Hepatic stellate cell (primary cell): Measurements from ENCODE around the gene BLOC1S3.

Experiments used
- DNase-seq: peaks from one replicate; pipeline ENCODE4 v3.0.0; 2011; ENCODE audit warnings: low spot score

BLOC1S3 gene

DNA sequence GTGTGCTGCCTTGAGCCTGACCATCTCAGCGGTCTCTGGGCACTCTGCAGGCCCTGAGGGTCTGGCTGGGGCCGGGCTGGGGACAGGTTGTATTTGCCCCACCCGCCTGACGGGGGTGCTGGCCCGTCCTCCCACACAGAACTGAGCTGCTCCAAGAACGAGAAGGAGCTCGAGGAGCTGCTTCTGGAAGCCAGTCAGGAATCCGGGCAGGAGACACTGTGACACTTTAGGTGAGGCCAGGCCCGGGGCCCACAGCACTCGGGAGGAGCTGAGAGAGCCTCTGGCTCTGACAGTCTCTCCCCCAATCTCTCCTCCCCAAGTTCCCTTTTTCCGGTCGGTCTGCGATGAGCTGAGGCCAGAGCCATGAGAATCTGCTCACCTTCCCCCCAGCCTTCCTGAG, 32.3 kb upstream of the BLOC1S3 start:
- no peak for DNase-seq

DNA sequence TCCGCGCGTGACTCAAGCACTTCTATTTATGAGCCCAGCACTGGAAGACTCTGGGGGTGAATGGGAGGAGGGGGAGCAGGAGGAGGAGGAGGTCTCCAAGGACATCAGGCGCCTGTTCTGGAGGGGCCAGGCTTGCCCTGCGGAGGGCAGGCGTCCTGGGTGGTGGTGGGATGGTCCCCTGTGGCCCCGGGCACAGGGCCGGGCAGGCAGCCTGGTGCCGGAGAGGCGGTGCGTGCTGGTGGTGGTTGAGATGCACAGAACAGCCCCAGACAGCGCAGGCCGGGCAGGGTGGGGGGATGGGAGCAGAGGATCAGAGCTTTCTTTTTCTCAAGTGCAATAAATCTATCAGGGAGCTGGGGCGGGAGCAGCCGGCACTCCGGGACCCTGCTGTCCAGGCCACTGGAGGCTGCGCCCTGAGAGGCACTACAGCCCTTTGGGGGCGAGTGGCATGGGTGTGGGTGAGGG, 31.8 kb upstream of the BLOC1S3 start:
- no peak for DNase-seq

DNA sequence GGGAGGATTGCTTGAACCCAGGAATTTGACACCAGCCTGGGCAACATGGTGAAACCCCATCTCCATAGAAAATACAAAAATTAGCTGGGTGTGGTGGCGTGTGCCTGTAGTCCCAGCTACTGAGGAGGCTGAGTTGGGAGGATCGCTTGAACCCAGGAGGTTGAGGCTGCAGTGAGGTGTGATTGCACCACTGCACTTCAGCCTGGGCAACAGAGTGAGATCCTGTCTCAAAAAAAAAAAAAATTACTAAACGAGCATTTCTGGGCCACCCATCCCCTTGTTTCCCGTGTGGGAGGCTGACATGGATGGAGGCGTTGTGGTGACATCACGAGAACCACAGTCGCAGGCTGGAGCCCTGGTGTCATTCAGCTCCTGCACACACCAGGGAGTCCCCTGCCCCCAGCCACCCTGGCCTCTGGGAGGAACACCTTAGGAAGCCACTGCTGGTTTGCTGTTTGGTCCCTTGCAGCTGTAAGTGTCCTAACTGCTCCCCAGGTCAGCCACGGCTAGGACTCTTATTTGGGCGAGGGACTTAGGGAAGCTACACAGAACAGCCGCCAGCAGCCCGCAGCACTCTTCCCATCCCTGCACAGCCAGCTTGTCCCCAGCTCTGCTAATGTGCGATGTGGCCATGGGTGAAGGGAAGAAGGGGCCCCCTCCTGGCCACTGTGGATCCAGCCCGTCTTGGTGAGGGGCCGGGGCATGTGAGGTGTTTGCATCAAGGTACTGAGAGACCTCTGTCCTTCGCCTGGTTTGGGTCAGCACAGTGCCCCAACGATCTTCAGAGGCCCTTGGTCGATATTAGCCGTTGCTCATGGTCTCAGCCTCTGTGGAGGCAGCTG, 30.5 kb upstream of the BLOC1S3 start:
- DNase-seq, result no peak

DNA sequence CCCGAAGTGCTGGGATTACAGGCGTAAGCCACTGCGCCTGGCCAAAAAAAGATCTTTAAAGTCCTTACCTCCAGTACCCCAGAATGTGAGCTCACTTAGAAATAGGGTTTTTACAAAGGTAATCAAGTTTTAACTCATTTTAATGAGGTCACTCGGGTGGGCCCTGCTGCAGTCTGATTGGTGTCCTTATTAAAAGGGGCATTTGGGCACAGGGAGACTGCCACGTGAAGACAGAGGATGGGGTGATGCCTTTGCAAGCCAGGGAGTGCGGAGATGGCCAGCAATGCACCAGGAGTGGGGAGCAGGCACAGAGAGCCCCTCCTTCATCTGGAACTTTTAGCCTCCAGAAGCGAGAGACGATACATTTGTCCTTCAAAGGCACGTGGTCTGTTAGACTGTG, 29.5 kb upstream of the BLOC1S3 start:
- DNase-seq, result no peak

DNA sequence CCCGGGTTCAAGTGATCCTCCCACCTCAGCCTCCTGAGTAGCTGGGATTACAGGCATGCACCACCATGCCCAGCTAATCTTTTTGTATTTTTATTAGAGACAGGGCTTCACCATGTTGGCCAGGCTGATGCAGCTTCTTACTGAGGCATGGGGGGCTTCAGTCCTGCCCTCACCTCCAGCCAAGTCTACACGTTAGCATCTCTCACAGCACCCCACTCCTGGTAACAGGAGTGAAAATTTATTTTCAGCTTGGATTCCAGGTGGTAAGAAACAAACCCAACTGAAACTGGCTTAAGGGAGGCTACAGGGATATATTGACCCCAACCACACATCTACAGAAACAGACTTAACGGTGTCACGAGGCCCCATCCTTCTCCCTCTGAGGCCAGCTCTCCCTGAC, 28.4 kb upstream of the BLOC1S3 start:
- DNase-seq, result no peak

DNA sequence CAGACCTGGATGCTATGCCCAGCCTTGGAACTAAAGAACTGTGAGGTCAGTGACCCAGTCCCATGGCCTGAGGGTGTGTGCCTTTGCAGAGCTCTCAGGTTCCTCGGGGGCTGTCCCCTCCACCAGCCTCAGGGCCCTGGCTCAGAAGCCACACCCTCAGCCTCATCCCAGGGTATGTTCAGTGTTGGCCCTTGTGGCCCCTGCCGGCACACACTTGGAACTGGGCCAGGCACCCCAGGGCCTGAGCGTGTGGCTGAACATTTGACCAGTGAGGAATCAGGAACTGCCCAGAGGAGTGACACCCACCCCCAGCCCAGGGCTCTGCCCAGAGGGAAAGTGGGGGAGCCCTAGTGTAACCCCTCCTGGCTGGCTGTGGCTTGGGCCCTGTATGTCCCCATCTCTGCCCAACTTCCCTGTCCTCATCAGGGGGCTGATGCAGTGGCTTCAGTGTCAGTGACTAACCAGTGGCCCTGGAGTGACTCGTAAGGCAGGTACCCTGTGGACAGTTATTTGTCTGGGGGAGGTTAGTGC, 27.8 kb upstream of the BLOC1S3 start:
- DNase-seq, result no peak

DNA sequence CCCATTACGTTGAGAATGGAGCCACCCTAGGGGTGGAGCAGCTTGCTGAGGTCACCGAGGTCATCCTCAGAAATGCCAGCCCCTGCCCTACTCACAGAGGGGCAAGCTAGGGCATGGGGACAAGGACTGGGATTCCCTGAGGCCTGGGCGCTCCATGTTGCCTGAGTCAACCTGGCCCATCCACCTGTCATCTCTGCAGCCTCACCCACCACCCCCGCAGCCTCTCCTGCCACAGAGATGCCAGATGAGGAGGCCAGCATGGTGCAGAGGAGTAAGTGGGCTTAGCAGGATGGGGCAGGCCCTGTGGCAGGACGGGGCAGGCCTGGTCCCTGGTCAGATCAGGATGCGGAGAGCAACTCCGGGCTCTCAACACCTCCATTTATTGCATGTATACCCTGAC, 27.3 kb upstream of the BLOC1S3 start:
- DNase-seq, result no peak

DNA sequence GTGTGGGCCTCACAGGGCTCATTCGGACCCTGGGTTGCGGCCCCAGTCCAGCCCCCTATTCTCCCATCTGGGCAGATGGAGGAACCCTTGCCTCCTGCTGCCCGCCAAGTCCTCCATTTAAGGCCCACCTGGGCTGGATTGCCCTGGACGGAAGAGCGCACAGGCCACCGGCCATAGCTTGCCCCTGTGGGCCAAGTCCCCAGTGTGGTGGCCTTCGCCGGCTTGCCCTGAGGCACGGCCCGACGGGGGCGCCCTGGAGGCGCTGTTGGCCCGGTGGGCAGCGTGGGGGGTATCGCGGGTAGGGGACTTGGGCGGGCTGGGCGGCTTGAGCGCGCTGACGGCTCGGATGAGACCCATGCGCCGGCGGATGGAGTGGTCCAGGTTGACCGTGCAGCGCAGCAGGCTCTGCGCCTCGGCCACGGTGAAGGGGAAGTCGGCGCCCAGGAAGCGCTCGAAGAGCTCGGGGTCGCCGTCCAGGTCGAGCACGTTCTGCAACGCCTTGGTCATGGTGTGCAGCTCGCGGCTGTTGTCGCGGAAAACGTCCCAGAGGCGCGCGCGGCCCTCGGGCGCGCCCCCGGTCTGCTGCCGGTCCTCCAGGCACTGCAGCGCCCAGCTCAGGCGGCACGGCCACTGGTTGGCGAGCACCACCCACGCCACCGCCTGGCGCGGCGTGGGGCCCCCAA, 26.6 kb upstream of the BLOC1S3 start:
- no peak for DNase-seq

DNA sequence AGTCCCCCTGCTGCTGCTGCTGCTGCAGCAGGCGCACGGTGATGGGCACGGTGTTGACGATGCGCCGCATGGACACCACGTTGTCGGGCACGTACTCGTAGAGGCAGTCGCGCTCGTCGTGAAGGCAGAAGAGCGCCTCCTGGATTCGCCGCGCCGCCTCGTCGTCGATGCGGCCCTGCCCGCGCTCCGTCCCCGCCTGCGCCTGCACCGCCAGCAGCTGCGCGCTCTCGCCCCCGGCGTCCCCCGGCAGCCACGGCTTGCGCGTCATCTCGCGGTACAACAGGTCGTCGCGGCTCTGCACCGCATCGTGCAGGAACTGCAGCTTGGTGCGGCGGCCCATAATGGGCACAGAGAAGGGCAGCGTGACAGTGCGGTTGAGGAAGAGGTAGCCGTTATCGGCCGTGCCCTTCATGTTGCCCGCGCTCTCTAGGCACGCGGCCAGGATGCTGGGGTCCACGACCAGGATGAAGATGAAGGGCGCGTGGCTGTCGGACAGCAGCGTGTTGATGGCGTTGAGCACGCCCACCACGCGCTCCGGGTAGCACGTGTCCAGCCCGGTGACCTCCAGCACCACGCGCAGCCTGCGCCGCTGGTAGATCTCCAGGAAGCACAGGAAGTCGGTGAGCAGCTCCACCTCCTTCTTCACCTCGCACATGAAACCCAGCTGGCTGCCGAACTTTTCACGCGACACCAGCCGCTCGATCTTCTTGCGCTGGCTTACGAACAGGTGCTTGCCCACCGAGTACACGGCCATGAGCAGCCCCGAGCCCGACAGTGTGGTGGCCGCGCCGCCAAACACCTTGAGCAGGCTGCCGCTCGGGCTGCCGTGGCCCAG, 25.9 kb upstream of the BLOC1S3 start:
- DNase-seq, result no peak

DNA sequence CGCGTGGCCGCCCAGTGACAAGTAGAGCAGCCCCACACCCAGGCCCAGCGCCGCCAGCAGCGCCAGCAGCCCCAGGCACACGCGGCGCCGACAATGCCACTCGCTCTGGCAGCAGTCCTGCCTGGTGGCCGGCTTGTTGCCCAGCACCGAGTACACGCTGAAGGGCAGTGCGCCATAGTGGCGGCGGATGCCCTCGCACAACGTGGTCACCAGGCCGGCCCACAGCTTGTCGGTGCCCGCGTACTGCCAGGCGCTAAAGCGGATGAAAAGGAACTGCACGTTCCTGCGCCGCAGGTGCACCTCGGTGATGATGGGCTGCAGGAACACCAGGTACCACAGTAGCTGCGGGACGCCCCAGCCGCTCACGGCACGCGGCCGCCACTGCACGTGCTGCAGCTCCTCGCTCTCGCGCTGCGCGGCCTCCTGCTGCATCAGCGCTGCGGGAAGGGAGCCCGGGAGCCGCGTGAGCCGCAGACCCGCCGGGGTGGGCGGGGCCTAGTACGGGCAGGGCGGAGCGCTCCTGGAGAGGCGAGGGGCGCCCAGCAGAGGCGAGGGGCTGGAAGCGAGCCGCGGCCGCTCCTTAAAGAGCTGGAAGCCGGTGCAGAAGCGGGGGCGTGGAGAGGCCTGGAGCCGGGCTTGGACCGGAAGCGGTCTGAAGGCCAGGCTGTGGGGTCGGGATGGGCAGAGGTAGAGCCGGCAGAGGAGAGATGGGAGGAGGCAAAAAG, 25.1 kb upstream of the BLOC1S3 start:
- peak; percentile 58 for DNase-seq

DNA sequence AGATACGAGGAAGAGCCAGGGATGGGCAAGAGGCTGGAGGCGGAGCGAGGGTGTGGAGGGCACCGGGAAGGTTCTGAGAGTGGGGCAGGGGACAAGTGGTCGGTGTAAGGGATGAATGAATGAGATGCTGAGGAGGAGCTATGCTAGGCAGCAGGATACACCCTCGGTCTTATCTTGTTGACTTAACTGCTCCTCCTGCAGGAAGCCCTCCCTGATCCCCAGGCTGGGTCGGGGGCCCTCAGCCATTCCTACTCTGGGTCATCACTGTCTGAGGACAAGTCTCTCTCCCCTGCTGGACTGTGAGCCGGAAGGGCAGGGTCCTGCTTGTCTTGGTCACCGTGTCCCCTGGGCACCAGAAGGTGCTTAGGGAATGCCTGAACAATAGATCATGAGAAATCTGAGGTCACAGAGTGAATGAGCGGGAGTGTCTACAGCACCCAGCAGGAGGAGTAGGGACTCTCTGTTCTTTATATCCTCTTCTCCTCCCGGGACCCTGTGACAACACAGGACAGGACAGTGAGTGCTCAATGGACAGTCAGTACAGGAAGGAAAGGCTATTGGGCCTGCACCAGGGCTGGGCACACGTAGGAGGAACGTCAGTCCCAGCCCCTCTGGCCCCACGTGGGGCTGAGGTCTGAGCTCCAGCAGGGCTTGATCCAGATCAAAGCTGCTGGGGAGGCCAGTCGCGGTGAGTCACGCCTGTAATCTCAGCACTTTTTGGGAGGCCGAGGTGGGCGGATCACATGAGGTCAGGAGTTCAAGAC, 24.3 kb upstream of the BLOC1S3 start:
- DNase-seq, result peak; percentile 77

DNA sequence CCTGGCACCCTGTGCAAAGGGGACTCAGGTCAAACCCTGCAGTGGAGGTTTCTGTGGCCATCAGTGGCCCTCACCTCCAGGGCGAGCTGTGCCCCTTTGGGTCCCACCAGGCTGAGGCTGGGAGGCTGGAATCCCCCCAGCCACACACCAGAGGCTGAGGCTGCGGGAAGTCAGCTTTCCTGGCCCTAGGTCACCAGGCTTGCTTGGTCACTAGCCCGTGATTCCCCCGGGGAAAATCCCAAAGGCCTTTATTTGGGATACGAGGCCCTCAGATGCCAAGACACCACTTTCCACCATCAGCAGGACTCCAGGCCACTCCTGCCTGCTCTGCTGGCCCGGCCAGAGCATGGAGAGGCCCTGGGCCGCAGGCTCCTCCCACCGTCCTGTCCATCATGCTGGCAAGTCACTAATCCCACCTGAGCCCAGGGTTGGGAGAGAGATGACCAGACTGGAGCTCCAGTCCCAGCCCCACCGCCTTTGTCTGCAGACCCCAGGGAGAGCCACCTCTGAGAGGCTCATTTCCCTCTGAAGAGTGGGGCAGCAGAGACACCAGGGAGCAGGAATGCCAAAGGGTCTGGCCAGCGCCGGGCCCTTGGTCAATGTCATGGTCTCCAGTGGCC, 22.5 kb upstream of the BLOC1S3 start:
- DNase-seq, result no peak

DNA sequence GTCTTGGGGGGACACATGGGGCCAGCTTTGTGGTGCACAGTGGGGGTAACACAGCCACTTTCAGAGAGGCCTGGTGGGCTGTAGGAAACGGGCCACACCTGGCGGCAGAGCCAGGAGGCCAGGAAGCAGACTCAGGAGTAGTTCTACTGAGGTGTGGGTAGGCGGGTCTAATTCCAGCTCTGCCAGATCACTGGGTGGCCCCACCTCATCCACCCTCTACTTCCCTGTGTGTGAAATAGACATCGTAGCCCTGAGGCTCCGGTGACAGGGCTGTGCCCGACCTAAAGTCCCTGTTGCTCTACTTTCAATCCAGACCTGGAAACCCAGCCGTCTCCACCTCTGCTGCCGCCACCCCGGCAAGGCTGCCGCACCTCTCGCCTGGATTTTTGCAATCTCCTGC, 21.8 kb upstream of the BLOC1S3 start:
- DNase-seq, result no peak

DNA sequence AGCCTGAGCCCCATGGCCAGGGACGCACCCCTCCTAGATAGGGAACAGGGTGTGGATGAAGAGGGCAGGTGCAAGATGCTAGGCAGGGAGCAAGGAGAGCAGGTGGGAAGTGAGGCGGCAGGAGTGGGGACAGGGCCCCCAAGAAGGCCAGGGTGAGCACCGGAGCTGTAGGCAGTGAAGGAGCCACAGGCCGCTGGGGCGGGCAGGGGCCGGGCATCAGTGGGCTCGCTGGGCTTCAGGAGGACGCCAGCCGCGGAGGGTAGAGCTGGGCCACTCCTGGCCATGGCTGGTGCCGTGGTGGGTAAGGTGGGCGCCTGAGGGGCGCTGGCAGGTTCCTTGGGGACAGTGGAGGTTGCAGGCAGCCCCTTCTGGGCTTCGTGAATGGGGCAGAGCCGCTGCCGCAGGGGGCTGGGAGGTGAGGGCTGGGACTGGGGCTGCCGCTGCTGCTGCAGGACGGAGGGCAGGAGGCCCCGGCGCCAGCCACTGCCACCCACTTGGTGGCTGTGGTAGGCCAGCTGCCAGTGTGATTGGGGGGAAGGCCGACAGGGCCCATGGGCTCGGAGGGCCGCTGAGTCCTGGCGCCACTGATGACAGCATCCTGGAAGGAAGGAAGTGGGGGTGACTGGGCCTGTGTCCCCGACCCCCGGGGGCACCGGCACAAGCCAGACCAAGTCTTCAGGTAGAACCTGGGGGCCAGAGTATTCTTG, 19.9 kb upstream of the BLOC1S3 start:
- no peak for DNase-seq

DNA sequence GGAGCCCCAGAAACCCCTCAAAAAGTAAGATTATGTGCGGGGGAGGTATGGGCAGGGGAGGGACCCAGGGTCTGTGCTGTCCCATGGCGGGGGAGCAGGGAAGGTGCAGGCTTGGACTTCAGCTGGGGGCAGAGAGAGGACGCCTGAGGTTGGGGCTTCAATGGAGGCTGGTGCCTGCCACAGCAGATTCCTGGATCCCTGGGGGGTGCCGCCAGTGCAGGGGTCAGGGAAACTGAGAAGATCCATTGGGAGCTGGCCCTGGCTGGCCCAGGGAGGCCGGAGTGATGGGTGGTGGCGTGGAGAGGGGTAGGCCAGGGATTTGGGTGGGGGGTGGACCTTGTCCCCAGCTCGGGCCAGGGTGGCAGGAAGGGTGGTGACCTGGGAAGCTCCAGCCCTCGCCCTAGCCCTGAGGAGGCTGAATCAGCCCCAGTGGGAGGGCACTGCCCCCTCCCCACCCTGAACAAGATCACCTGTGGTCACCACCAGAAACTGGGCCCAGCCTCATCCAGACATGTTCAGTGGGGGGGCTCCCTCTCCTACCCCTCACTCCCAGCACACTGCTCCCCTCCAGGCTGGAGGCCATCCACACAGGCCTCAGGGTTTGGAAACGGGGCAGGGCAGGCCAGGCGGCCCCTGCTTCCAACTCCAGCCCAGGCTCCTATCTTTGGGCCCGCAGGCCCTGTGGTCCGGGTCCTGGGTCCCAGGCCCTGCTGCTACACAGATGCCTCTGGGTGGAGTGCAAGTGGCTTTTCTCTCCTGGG, 19.2 kb upstream of the BLOC1S3 start:
- DNase-seq, result no peak

DNA sequence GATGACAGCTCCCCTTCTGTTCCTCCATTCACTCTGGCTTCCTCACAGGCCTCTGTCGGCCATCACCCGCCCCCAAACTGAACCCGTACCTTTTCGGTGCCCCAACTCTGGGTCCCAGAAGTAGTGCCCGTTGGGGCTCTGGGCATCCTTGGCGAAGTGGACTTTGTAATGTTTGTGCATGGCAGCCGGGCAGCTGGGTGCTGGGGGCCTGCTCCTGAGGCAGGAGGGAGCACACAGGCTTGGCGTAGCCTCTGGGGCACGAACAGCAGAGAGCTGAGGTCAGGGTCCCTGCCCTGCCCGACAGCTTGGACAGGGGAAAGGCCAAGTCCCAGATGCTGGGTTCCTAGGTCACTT, 18.6 kb upstream of the BLOC1S3 start:
- no peak for DNase-seq

DNA sequence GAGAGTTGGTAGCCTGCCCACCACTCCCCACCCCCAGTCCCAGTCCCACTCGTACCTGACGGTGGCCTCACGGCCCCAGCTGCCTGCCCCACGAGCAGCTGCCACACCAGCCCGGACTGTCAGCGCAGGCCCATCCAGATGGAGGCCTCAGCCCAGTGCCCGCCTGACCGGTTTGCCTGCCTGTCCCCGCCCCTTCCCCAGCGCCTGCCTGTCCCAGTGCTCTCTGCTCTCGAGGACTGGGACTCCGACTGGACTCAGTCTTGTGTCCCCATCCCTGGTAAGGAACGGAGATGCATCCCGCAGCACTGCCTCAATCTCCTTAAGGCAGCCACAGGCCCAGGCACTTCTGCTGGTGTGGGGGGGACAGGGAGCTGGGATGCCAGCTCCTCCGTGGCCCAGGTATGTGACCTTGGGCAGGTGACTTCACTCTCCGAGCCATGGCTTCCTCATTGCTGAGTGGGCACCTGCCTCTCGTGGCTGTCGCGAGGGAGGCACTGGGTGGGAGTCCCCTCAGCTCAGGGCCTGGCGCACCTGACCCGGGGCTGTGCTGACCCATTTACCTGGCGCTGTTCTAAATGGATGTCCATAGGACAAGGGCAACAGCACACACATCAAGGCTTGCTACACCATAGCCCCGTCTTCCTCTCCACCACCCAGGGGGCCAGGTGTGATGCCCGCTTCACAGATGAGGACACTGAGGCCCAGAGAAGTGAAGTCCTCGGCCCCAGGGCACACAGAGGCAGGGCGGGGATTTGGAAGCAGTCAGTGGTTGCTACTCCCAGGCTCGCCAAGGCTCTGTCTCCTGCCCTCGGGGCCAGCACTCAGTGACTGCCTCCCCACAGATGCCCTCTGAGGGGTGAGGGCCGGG, 17.5 kb upstream of the BLOC1S3 start, which contains the start of gene NKPD1:
Gene NKPD1 (minus strand): TSS at position 113 of the 868 bp plus-strand sequence. CDS start 832 bp downstream, outside the sequence.
- DNase-seq, result no peak
